ENCODE data around the gene NTM.

Gene NTM

GRCh38 chr11:131537196-131537595, 166.8 kb downstream of the NTM start:
- Histone ChIP-seq H3K36me3 (ENCODE audit: insufficient read depth, low read length) (no peaks in the 10 kb centered on the region), H3K79me2 (ENCODE audit: insufficient read depth, low read length) (no peaks in the 10 kb centered on the region), H3K9me3 (ENCODE audit: low read length) (no peaks in the 10 kb centered on the region), H2AFZ (ENCODE audit: low read length) (no peak overlapping the region), H3K9me2 (ENCODE audit: low read depth, low read length) (no peaks in the 10 kb centered on the region), H3K4me2 (ENCODE audit: low read length) (no peak overlapping the region), H3K4me1 (ENCODE audit: insufficient read depth, low read length, severe bottlenecking) (no peaks in the 10 kb centered on the region), H3K27me3 (ENCODE audit: insufficient read depth, low read length) (no peaks in the 10 kb centered on the region), H3K9ac (ENCODE audit: low read length) (no peak overlapping the region), H3F3A (ENCODE audit: insufficient read depth, low read length) (no peaks in the 10 kb centered on the region), H3K4me3 (ENCODE audit: low read depth, low read length, poor library complexity, severe bottlenecking) (no peak overlapping the region), H3K27ac (ENCODE audit: low read depth, low read length, poor library complexity, severe bottlenecking) (no peak overlapping the region), H4K20me1 (ENCODE audit: insufficient read depth, low read length) (no peaks in the 10 kb centered on the region)
- TF ChIP-seq CTCF (IDR thresholded peaks at IDR 0.05; ENCODE audit: low read length) (no peak), EZH2 (IDR thresholded peaks at IDR 0.05; ENCODE audit: borderline replicate concordance, low read length) (no peak)

GRCh38 chr11:131537748-131538147, 167.3 kb downstream of the NTM start:
- no peaks in the 10 kb centered on the region for H3K36me3 ChIP-seq (ENCODE audit: insufficient read depth, low read length)
- no peaks in the 10 kb centered on the region for H3K9me3 ChIP-seq (ENCODE audit: low read length)
- no peak overlapping the region for H3K4me2 ChIP-seq (ENCODE audit: low read length)
- H3K27ac ChIP-seq (ENCODE audit: low read depth, low read length, poor library complexity, severe bottlenecking): no peak overlapping the region
- H3K9me2 ChIP-seq (ENCODE audit: low read depth, low read length): no peaks in the 10 kb centered on the region
- no peak overlapping the region for H3K4me3 ChIP-seq (ENCODE audit: low read depth, low read length, poor library complexity, severe bottlenecking)
- no peaks in the 10 kb centered on the region for H3K4me1 ChIP-seq (ENCODE audit: insufficient read depth, low read length, severe bottlenecking)
- no peak overlapping the region for H3K9ac ChIP-seq (ENCODE audit: low read length)
- H3K79me2 ChIP-seq (ENCODE audit: insufficient read depth, low read length): no peaks in the 10 kb centered on the region
- no peak overlapping the region for H2AFZ ChIP-seq (ENCODE audit: low read length)
- H3K27me3 ChIP-seq (ENCODE audit: insufficient read depth, low read length): no peaks in the 10 kb centered on the region
- H3F3A ChIP-seq (ENCODE audit: insufficient read depth, low read length): no peaks in the 10 kb centered on the region
- H4K20me1 ChIP-seq (ENCODE audit: insufficient read depth, low read length): no peaks in the 10 kb centered on the region
- TF ChIP-seq EZH2 (IDR thresholded peaks at IDR 0.05; ENCODE audit: borderline replicate concordance, low read length): no peak
- no peak for TF ChIP-seq CTCF (IDR thresholded peaks at IDR 0.05; ENCODE audit: low read length)

GRCh38 chr11:131538322-131538721, 167.9 kb downstream of the NTM start:
- Histone ChIP-seq H3K27ac (ENCODE audit: low read depth, low read length, poor library complexity, severe bottlenecking) (no peak overlapping the region), H3K36me3 (ENCODE audit: insufficient read depth, low read length) (no peaks in the 10 kb centered on the region), H3K4me1 (ENCODE audit: insufficient read depth, low read length, severe bottlenecking) (no peaks in the 10 kb centered on the region), H3K79me2 (ENCODE audit: insufficient read depth, low read length) (no peaks in the 10 kb centered on the region), H3K4me3 (ENCODE audit: low read depth, low read length, poor library complexity, severe bottlenecking) (no peak overlapping the region), H3K9ac (ENCODE audit: low read length) (no peak overlapping the region), H4K20me1 (ENCODE audit: insufficient read depth, low read length) (no peaks in the 10 kb centered on the region), H3K4me2 (ENCODE audit: low read length) (no peak overlapping the region), H3F3A (ENCODE audit: insufficient read depth, low read length) (no peaks in the 10 kb centered on the region), H3K9me2 (ENCODE audit: low read depth, low read length) (no peaks in the 10 kb centered on the region), H3K27me3 (ENCODE audit: insufficient read depth, low read length) (no peaks in the 10 kb centered on the region), H3K9me3 (ENCODE audit: low read length) (no peaks in the 10 kb centered on the region), H2AFZ (ENCODE audit: low read length) (no peak overlapping the region)
- no peak for TF ChIP-seq EZH2 (IDR thresholded peaks at IDR 0.05; ENCODE audit: borderline replicate concordance, low read length)

GRCh38 chr11:131540676-131541075, 170.3 kb downstream of the NTM start:
- Histone ChIP-seq H4K20me1 (ENCODE audit: insufficient read depth, low read length) (no peaks in the 10 kb centered on the region), H3K27ac (ENCODE audit: low read depth, low read length, poor library complexity, severe bottlenecking) (no peak overlapping the region), H3K4me3 (ENCODE audit: low read depth, low read length, poor library complexity, severe bottlenecking) (no peak overlapping the region), H3K9me3 (ENCODE audit: low read length) (no peaks in the 10 kb centered on the region), H3K79me2 (ENCODE audit: insufficient read depth, low read length) (no peaks in the 10 kb centered on the region), H3K9me2 (ENCODE audit: low read depth, low read length) (no peaks in the 10 kb centered on the region), H3K4me1 (ENCODE audit: insufficient read depth, low read length, severe bottlenecking) (no peaks in the 10 kb centered on the region), H3K36me3 (ENCODE audit: insufficient read depth, low read length) (no peaks in the 10 kb centered on the region), H3K9ac (ENCODE audit: low read length) (no peak overlapping the region), H3F3A (ENCODE audit: insufficient read depth, low read length) (no peaks in the 10 kb centered on the region), H2AFZ (ENCODE audit: low read length) (no peak overlapping the region), H3K27me3 (ENCODE audit: insufficient read depth, low read length) (no peaks in the 10 kb centered on the region), H3K4me2 (ENCODE audit: low read length) (no peak overlapping the region)
- TF ChIP-seq CTCF (IDR thresholded peaks at IDR 0.05; ENCODE audit: low read length) (no peak), EZH2 (IDR thresholded peaks at IDR 0.05; ENCODE audit: borderline replicate concordance, low read length) (no peak)

All from OCI-LY1 (cell line).